ENCODE results near the gene EIF4A3.

EIF4A3 gene

GRCh38 chr17:80132906-80133625 is 13.9 kb downstream of the EIF4A3 start:
- no peak for DNase-seq

- no peak for DNase-seq
Observed at GRCh38 chr17:80130992-80131391, 15.9 kb downstream of the EIF4A3 start.

- DNase-seq: no peak
Observed at GRCh38 chr17:80129006-80129565, 17.8 kb downstream of the EIF4A3 start.

- no peak for DNase-seq
Observed at GRCh38 chr17:80126449-80126715, 20.5 kb downstream of the EIF4A3 start.

- DNase-seq: peak; percentile 38
Observed at GRCh38 chr17:80125656-80126448, 21.1 kb downstream of the EIF4A3 start.

- DNase-seq: peak; percentile 29
Observed at GRCh38 chr17:80124351-80124981, 22.5 kb downstream of the EIF4A3 start.

- DNase-seq: no peak
Observed at GRCh38 chr17:80123791-80124190, 23.1 kb downstream of the EIF4A3 start.

GRCh38 chr17:80122926-80123505 is 23.9 kb downstream of the EIF4A3 start:
- DNase-seq: no peak

GRCh38 chr17:80122026-80122575 is 24.8 kb downstream of the EIF4A3 start:
- no peak for DNase-seq

- no peak for DNase-seq
Observed at GRCh38 chr17:80119839-80120238, 27.1 kb downstream of the EIF4A3 start.

GRCh38 chr17:80119271-80119791 is 27.6 kb downstream of the EIF4A3 start:
- no peak for DNase-seq

- no peak for DNase-seq
Observed at GRCh38 chr17:80118601-80119270, 28.2 kb downstream of the EIF4A3 start.

- DNase-seq: no peak
Observed at GRCh38 chr17:80117491-80118401, 29.2 kb downstream of the EIF4A3 start.

GRCh38 chr17:80116921-80117380 is 30.0 kb downstream of the EIF4A3 start:
- no peak for DNase-seq

GRCh38 chr17:80116276-80116920 is 30.5 kb downstream of the EIF4A3 start:
- DNase-seq: no peak

GRCh38 chr17:80115159-80115558 is 31.8 kb downstream of the EIF4A3 start:
- DNase-seq: no peak

- DNase-seq: no peak
Observed at GRCh38 chr17:80114758-80115157, 32.2 kb downstream of the EIF4A3 start.

- no peak for DNase-seq
Observed at GRCh38 chr17:80113033-80113484, 33.9 kb downstream of the EIF4A3 start.

GRCh38 chr17:80112471-80113032 is 34.4 kb downstream of the EIF4A3 start:
- DNase-seq: no peak

Measured in EL (cell line).